HCT116 (cell line): ENCODE data around the gene CACNA1A. TPM values are rescaled to one million over a fixed set of nuclear protein-coding genes. Genes with fewer than 3 reads are reported as not detected.

ENCODE experiments used
- ATAC-seq: fragments of 200-7000 bp; cut with Tn5 transposase; 2 replicates; pipeline ENCODE4 v1.9.1; 2020; ENCODE audit warnings: mild to moderate bottlenecking, moderate library complexity
- BruUV-seq: library from RNA; stranded (reverse); fragments of 400-500 nt; replicated peaks from 2 replicates; lab custom pipeline; 2021; lab: Mats Ljungman, UMichigan
- CTCF ChIA-PET: fragments of 300-600 bp; sonication (Branson Sonifier 250); formaldehyde crosslinking; loops from one replicate; lab custom pipeline; 2021; ENCODE audit warnings: antibody characterized with exemption; lab: Charles Lee
- POLR2A ChIA-PET: fragments of 300-600, 350-600 bp; sonication (Branson Sonifier 250); formaldehyde crosslinking; loops from one replicate; lab custom pipeline; 2021; ENCODE audit warnings: antibody characterized with exemption; lab: Charles Lee
- RAD21 ChIA-PET, 2 experiments: fragments of 300-600 bp; sonication (Branson Sonifier 250); formaldehyde crosslinking; loops; one replicate each; lab custom pipeline; 2023; ENCODE audit warnings: low total read pairs in 2 of 2; ENCODE audit not compliant: uncharacterized antibody in 2 of 2, unreplicated experiment in 2 of 2, low non-redundant PET in 1 of 2; lab: Charles Lee
- DNase-seq: peaks from one replicate; pipeline ENCODE4 v3.0.0-alpha.2; 2010; ENCODE audit warnings: low read depth, low spot score
- H2AFZ ChIP-seq: fragments of 200-600 bp; shearing (Covaris generic), sonication (generic); 2 replicates; pipeline ENCODE4 v1.6.1; 2017; ENCODE audit warnings: low read depth, mixed run types, mixed read lengths, antibody characterized with exemption, low read length; ENCODE audit not compliant: poor library complexity, severe bottlenecking
- H3K27ac ChIP-seq: 2 replicates; pipeline ENCODE4 v1.5.1; 2012; ENCODE audit warnings: low read depth, low read length
- H3K27me3 ChIP-seq: fragments of 200-600 bp; sonication (generic); 2 replicates; pipeline ENCODE4 v1.6.1; 2016; ENCODE audit warnings: mixed run types, low read length, mixed read lengths; ENCODE audit not compliant: insufficient read depth
- H3K36me3 ChIP-seq, 2 experiments: fragments of 200-500 bp in 1 of 2; fragments of 200-600 bp in 1 of 2; sonication (Bioruptor generic) in 1 of 2; sonication (generic) in 1 of 2; 2 replicates each; pipeline versions ENCODE4 v1.5.1 to v1.6.1; 2014 to 2016; ENCODE audit warnings: low read length in 2 of 2, inconsistent platforms in 1 of 2, mixed read lengths in 1 of 2, mixed run types in 1 of 2; ENCODE audit not compliant: insufficient read depth in 2 of 2, control insufficient read depth in 1 of 2
- H3K4me1 ChIP-seq, 2 experiments: fragments of 200-600 bp in 1 of 2; sonication (generic) in 1 of 2; 2 replicates each; pipeline versions ENCODE4 v1.5.1 to v1.6.1; 2012 to 2017; ENCODE audit warnings: low read length in 2 of 2, inconsistent platforms in 1 of 2, mild to moderate bottlenecking in 1 of 2, mixed read lengths in 1 of 2, mixed run types in 1 of 2, moderate library complexity in 1 of 2; ENCODE audit not compliant: insufficient read depth in 2 of 2, control insufficient read depth in 1 of 2
- H3K4me2 ChIP-seq: fragments of 200-600 bp; sonication (generic); 2 replicates; pipeline ENCODE4 v1.6.1; 2017; ENCODE audit warnings: mixed run types, low read length, mixed read lengths
- H3K4me3 ChIP-seq, 2 experiments: fragments of 200-600 bp in 1 of 2; sonication (generic) in 1 of 2; replicated peaks in 1 of 2; 2 replicates each; pipeline ENCODE4 v1.5.1; 2011 to 2016; ENCODE audit warnings: low read length in 2 of 2, control low read depth in 1 of 2, low read depth in 1 of 2, mild to moderate bottlenecking in 1 of 2, mixed read lengths in 1 of 2, mixed run types in 1 of 2
- H3K79me2 ChIP-seq: fragments of 200-600 bp; sonication (generic); 2 replicates; pipeline ENCODE4 v1.6.1; 2017; ENCODE audit warnings: mild to moderate bottlenecking, mixed run types, low read length, moderate library complexity, mixed read lengths; ENCODE audit not compliant: insufficient read depth
- H3K9ac ChIP-seq: fragments of 200-600 bp; sonication (generic); 2 replicates; pipeline ENCODE4 v1.6.1; 2016; ENCODE audit warnings: low read length, mixed read lengths
- H3K9me2 ChIP-seq: fragments of 200-600 bp; sonication (generic), shearing (Covaris generic); 2 replicates; pipeline ENCODE4 v1.6.1; 2017; ENCODE audit warnings: mixed run types, mild to moderate bottlenecking, moderate library complexity; ENCODE audit not compliant: insufficient read depth
- H3K9me3 ChIP-seq, 2 experiments: fragments of 200-500 bp in 1 of 2; fragments of 200-600 bp in 1 of 2; sonication (Bioruptor generic) in 1 of 2; sonication (generic) in 1 of 2; 2 replicates each; pipeline ENCODE4 v1.6.1; 2014 to 2017; ENCODE audit warnings: low read length in 2 of 2, mixed read lengths in 2 of 2, inconsistent platforms in 1 of 2, low read depth in 1 of 2, mild to moderate bottlenecking in 1 of 2, mixed run types in 1 of 2, moderate library complexity in 1 of 2; ENCODE audit not compliant: control insufficient read depth in 1 of 2, insufficient read depth in 1 of 2
- H4K20me1 ChIP-seq: fragments of 200-600 bp; sonication (generic), shearing (Covaris generic); 2 replicates; pipeline ENCODE4 v1.6.1; 2017; ENCODE audit warnings: mixed run types, mild to moderate bottlenecking, moderate library complexity; ENCODE audit not compliant: insufficient read depth
- ATF3 ChIP-seq: IDR thresholded peaks from 2 replicates; pipeline ENCODE4 v1.6.1; 2012
- EGR1 ChIP-seq: IDR thresholded peaks from 2 replicates; pipeline ENCODE4 v1.6.1; 2012; ENCODE audit warnings: low read depth
- EZH2phosphoT487 ChIP-seq: fragments of 200-600 bp; IDR thresholded peaks from 2 replicates; pipeline ENCODE4 v1.6.1; 2018; ENCODE audit warnings: antibody characterized with exemption, borderline replicate concordance
- FOSL1 ChIP-seq: IDR thresholded peaks from 2 replicates; pipeline ENCODE4 v1.6.1; 2012; ENCODE audit warnings: low read depth
- JUND ChIP-seq: IDR thresholded peaks from 2 replicates; pipeline ENCODE4 v1.6.1; 2012
- MAX ChIP-seq: IDR thresholded peaks from 2 replicates; pipeline ENCODE4 v1.6.1; 2012
- RAD21 ChIP-seq: IDR thresholded peaks from 2 replicates; pipeline ENCODE4 v1.6.1; 2012; ENCODE audit warnings: low read depth, mild to moderate bottlenecking
- REST ChIP-seq: IDR thresholded peaks from 2 replicates; pipeline ENCODE4 v1.6.1; 2012; ENCODE audit warnings: low read depth
- SP1 ChIP-seq: IDR thresholded peaks from 2 replicates; pipeline ENCODE4 v1.6.1; 2012; ENCODE audit warnings: low read depth
- YY1 ChIP-seq: IDR thresholded peaks from 2 replicates; pipeline ENCODE4 v1.6.1; 2011; ENCODE audit warnings: low read length, low read depth, moderate library complexity, mild to moderate bottlenecking; ENCODE audit not compliant: insufficient replicate concordance; ENCODE audit errors: extremely low read depth
- intact Hi-C: fragments of 100-400 bp; cut with micrococcal nuclease; formaldehyde crosslinking; loops from 2 replicates; pipeline ENCODE4 v1.10.0; 2022
- total RNA-seq: library from RNA; stranded (reverse); gene quantifications from one replicate; pipeline ENCODE4 v1.2.1, GENCODE V29; 2021; ENCODE audit not compliant: unreplicated experiment

Gene CACNA1A
- total RNA-seq, 1 experiment from 2014 or later, result 7.5 TPM

GRCh38 chr19:13503570-13504235, 2.6 kb downstream of the CACNA1A start:
- CTCF ChIA-PET, result no interaction called here
- no peaks in the 10 kb centered on the region for H3K36me3 ChIP-seq
- no peak for ATAC-seq
- peaks cover 72% of the 10 kb centered on the region for H3K27me3 ChIP-seq
- BruUV-seq, result no TSS peak
- H2AFZ ChIP-seq, result no peak overlapping the region
- no peak overlapping the region for H3K4me3 ChIP-seq
- no peak for DNase-seq
- H3K9ac ChIP-seq, result no peak overlapping the region
- POLR2A ChIA-PET, result no interaction called here
- H3K9me2 ChIP-seq, result no peaks in the 10 kb centered on the region
- H3K4me1 ChIP-seq, result no peaks in the 10 kb centered on the region
- RAD21 ChIA-PET, result no interaction called here
- no peaks in the 10 kb centered on the region for H3K9me3 ChIP-seq
- no peak for TF ChIP-seq JUND
- no peak for TF ChIP-seq REST
- TF ChIP-seq SP1, result no peak
- TF ChIP-seq RAD21, result no peak
- no peak for TF ChIP-seq ATF3
- no peak for TF ChIP-seq EGR1
- no peak for TF ChIP-seq MAX
- TF ChIP-seq EZH2phosphoT487, result no peak
- TF ChIP-seq FOSL1, result no peak
- no peak for TF ChIP-seq YY1
- intact Hi-C loops, result no loop called here
- H3K79me2 ChIP-seq, result no peaks in the 10 kb centered on the region
- H4K20me1 ChIP-seq, result no peaks in the 10 kb centered on the region
- H3K4me2 ChIP-seq, result no peak overlapping the region
- no peak overlapping the region for H3K27ac ChIP-seq
